Thyroid gland (tissue), 4 donors: Measurements from ENCODE around the gene METTL22. TPM values are rescaled to one million over a fixed set of nuclear protein-coding genes. Genes with fewer than 3 reads are reported as not detected.

Experiments used
- DNase-seq, 2 donors: peaks; one replicate each; pipeline ENCODE4 v3.0.0-alpha.2; 2019
- H3K27ac ChIP-seq, 3 donors: fragments of 200-600 bp; sonication (generic); 1 replicate in 2 of 3; 2 replicates in 1 of 3; pipeline ENCODE4 v1.5.1; 2016 to 2019; ENCODE audit warnings: mild to moderate bottlenecking in 1 of 3, moderate library complexity in 1 of 3
- H3K27me3 ChIP-seq: fragments of 200-600 bp; sonication (generic); one replicate; pipeline ENCODE4 v1.5.1; 2019
- H3K36me3 ChIP-seq, 2 donors: fragments of 200-600 bp; sonication (generic); one replicate each; pipeline ENCODE4 v1.5.1; 2016 to 2019
- H3K4me1 ChIP-seq, 2 donors: fragments of 200-600 bp; sonication (generic); one replicate each; pipeline ENCODE4 v1.5.1; 2017 to 2019
- H3K4me3 ChIP-seq, 3 donors: fragments of 200-600 bp; sonication (generic); replicated peaks in 1 of 3; 1 replicate in 2 of 3; 2 replicates in 1 of 3; pipeline ENCODE4 v1.5.1; 2016; ENCODE audit warnings: mild to moderate bottlenecking in 1 of 3
- H3K9me3 ChIP-seq: fragments of 200-600 bp; sonication (generic); one replicate; pipeline ENCODE4 v1.5.1; 2017
- CTCF ChIP-seq, 6 experiments: fragments of 200-600 bp in 3 of 6; fragments of 450-650 bp in 3 of 6; sonication (generic) in 3 of 6; IDR thresholded peaks; one replicate each; pipeline ENCODE4 v1.5.1; 2016 to 2019; ENCODE audit warnings: antibody characterized with exemption in 6 of 6, mild to moderate bottlenecking in 2 of 6, inconsistent platforms in 1 of 6, moderate library complexity in 1 of 6
- POLR2A ChIP-seq, 2 donors: fragments of 450-650 bp; IDR thresholded peaks; one replicate each; pipeline ENCODE4 v1.6.1; 2017; ENCODE audit warnings: antibody characterized with exemption in 2 of 2, mild to moderate bottlenecking in 2 of 2, moderate library complexity in 1 of 2
- WGBS, 2 donors: methylation state at CpG; one replicate each; pipeline ENCODE4 v1.1.5; 2017; 5-methylcytosine and 5-hydroxymethylcytosine counted together
- intact Hi-C: fragments of 100-400 bp; cut with DNase I; formaldehyde crosslinking; loops from one replicate; pipeline ENCODE4 v1.15.1; 2023
- small RNA-seq: library from RNA; depleted of rRNA; stranded (forward); fragments of <200 nt; gene quantifications from one replicate; pipeline ENCODE3, GENCODE V24; 2016
- total RNA-seq, 4 donors: library from RNA; depleted of rRNA; stranded (reverse); fragments of >200 nt; gene quantifications; one replicate each; pipeline ENCODE4 v1.2.3, GENCODE V29; 2016

Gene METTL22
- total RNA-seq, 4 donors from 2014 or later = 16.5 to 43.2 (median 18.8) TPM

GRCh38 chr16:8697965-8698364, 76.5 kb downstream of the METTL22 start:
- Histone ChIP-seq H3K27me3 (no peaks in the 10 kb centered on the region), H3K36me3 (no peaks in the 10 kb centered on the region), H3K4me1 (no peaks in the 10 kb centered on the region), H3K27ac (no peak overlapping the region), H3K4me3 (no peak overlapping the region), H3K9me3 (no peaks in the 10 kb centered on the region)
- DNase-seq = no peak
- TF ChIP-seq POLR2A (IDR thresholded peaks at IDR 0.05) (no peak), CTCF (IDR thresholded peaks at IDR 0.05) (no peak)
- intact Hi-C loops = no loop called here
- 30 to 61% methylated on average over 3 of the region's 3 CpGs for WGBS, 2 donors

Small RNAs within 50 kb of the gene (small RNA-seq; reads per million reads assigned to genes)
- not detected for gene RN7SL743P

Other genes starting within 250 kb of the METTL22 start
- gene TMEM114, start 31.2 kb upstream of the METTL22 start, total RNA-seq = not detected
- gene ABAT, start 52.9 kb downstream of the METTL22 start, total RNA-seq = 10 to 100 TPM; 10.9 to 53.7 (median 35.9) TPM
- 1 to 10 TPM; 6.6 to 9.2 (median 8.2) TPM for gene TMEM186, start 175.9 kb downstream of the METTL22 start, total RNA-seq
- 10 to 100 TPM; 26.2 to 49.6 (median 30.8) TPM for gene PMM2, start 176.1 kb downstream of the METTL22 start, total RNA-seq
- 10 to 100 TPM; 43.4 to 67.5 (median 61.1) TPM for gene CARHSP1, start 247.3 kb downstream of the METTL22 start, total RNA-seq